Kidney (tissue), 14 donors: Measurements from ENCODE around the gene NEURL1. TPM values are rescaled to one million over a fixed set of nuclear protein-coding genes. Genes with fewer than 3 reads are reported as not detected.

ENCODE experiments used
- DNase-seq, 5 donors: peaks; one replicate each; pipeline ENCODE4 v3.0.0-alpha.2; 2013 to 2020
- FAIRE-seq: peaks from 2 replicates; lab custom pipeline; 2012; peaks lifted over from hg19 to GRCh38; lab: Jason Lieb, UNC
- H3K27ac ChIP-seq, 2 donors: one replicate each; pipeline ENCODE4 v1.7.0; 2013; ENCODE audit warnings: low read depth in 2 of 2, low read length in 2 of 2, inconsistent platforms in 1 of 2
- H3K27me3 ChIP-seq: one replicate; pipeline ENCODE4 v1.7.1; 2013; ENCODE audit warnings: low read length, inconsistent platforms; ENCODE audit not compliant: control insufficient read depth, insufficient read depth
- H3K36me3 ChIP-seq, 3 donors: one replicate each; pipeline versions ENCODE4 v1.7.0 to v1.7.1; 2013; ENCODE audit warnings: low read length in 3 of 3, control low read depth in 1 of 3, inconsistent platforms in 1 of 3; ENCODE audit not compliant: insufficient read depth in 3 of 3, control insufficient read depth in 2 of 3
- H3K4me1 ChIP-seq, 3 donors: one replicate each; pipeline versions ENCODE4 v1.7.0 to v1.7.1; 2013; ENCODE audit warnings: low read length in 3 of 3, inconsistent platforms in 1 of 3, low read depth in 1 of 3; ENCODE audit not compliant: control insufficient read depth in 2 of 3, insufficient read depth in 2 of 3
- H3K4me3 ChIP-seq, 3 donors: one replicate each; pipeline versions ENCODE4 v1.7.0 to v1.8.1; 2013; ENCODE audit warnings: low read length in 3 of 3, control low read depth in 1 of 3, inconsistent platforms in 1 of 3
- H3K9ac ChIP-seq, 3 donors: one replicate each; pipeline versions ENCODE4 v1.7.0 to v1.7.1; 2013; ENCODE audit warnings: low read length in 3 of 3, control low read depth in 1 of 3, inconsistent platforms in 1 of 3
- H3K9me3 ChIP-seq, 3 donors: one replicate each; pipeline versions ENCODE4 v1.7.0 to v1.7.1; 2013; ENCODE audit warnings: low read length in 3 of 3, control low read depth in 1 of 3, inconsistent platforms in 1 of 3; ENCODE audit not compliant: control insufficient read depth in 2 of 3, insufficient read depth in 1 of 3
- intact Hi-C: fragments of 100-400 bp; cut with DNase I; formaldehyde crosslinking; loops from one replicate; pipeline ENCODE4 v1.11.1; 2022
- polyA plus RNA-seq: library from polyadenylated mRNA; stranded (reverse); fragments of 350-450 nt; fragmentation: Illumina TruSeq; extraction: RNeasy Lipid Tissue Mini Kit (QIAGEN cat#74804); gene quantifications from one replicate; pipeline ENCODE4 v1.2.3, GENCODE V29; 2014; ENCODE audit warnings: low read depth, low replicate concordance; ENCODE audit not compliant: insufficient read depth
- total RNA-seq: library from RNA; stranded (reverse); fragmentation: NEBNext Ultra II Directional; extraction: Animal tissue kit (Norgen Biotek cat#: 25700); gene quantifications from one replicate; pipeline ENCODE4 v1.2.1, GENCODE V29; 2021
- TF ChIP-seq, protein P1 (sequence below): IDR thresholded peaks from 3 replicates; pipeline ENCODE4 v1.5.1; 2012; ENCODE audit warnings: mild to moderate bottlenecking, moderate library complexity, borderline replicate concordance; ENCODE audit not compliant: insufficient read depth; ENCODE audit errors: extremely low read depth
- donor health status: control.
- donor health status: control.
- donor health status: control.
- donor health status: control.
- donor health status: control.
- donor health status: DM: yes; HTN: yes; CAD: no.
- donor health status: Normal renal cell carcinoma (clear cell type).

NEURL1 gene
- total and polyA plus RNA-seq, 2 donors from 2014 or later = 1.2 TPM

DNA sequence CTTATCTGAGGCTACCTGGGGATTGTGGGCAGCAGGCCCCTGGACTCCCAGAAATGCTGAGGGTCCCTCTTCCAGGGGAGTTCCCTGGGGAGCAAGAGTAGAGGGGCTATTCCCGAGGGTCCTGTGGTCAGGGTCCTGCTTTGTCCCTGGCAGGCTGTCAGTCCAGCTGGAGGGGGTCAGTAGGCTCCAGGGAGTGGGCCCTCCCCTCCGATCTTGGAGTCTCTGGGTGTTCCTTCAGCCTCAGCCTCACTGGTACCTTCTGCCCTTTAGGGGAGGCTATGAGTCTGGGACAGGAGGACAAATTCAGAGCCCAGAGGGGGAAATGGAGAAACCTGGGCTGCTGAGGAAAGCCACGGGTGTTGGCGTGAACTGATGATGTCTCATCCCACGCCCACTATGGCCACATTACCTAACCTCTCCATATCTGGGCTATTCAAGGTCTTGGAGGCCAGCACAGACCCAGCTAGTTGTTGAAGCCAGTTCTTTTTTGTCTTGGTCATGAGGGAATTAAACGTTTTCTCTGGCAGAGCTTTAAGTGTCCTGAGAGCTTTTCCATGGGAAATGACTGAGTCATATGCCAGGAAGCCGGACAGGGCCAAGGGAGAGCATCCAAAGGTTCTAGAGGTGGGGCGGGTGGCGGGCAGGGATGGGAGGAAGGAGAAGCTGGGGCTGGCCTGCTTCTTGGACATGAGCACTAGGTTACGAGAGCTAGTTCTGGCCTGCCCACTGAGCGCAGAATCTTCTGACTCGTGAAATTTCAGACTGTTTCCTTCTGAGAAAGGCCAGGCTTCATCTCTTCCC, 47.5 kb upstream of the NEURL1 start:
- TF ChIP-seq, protein P1, sequence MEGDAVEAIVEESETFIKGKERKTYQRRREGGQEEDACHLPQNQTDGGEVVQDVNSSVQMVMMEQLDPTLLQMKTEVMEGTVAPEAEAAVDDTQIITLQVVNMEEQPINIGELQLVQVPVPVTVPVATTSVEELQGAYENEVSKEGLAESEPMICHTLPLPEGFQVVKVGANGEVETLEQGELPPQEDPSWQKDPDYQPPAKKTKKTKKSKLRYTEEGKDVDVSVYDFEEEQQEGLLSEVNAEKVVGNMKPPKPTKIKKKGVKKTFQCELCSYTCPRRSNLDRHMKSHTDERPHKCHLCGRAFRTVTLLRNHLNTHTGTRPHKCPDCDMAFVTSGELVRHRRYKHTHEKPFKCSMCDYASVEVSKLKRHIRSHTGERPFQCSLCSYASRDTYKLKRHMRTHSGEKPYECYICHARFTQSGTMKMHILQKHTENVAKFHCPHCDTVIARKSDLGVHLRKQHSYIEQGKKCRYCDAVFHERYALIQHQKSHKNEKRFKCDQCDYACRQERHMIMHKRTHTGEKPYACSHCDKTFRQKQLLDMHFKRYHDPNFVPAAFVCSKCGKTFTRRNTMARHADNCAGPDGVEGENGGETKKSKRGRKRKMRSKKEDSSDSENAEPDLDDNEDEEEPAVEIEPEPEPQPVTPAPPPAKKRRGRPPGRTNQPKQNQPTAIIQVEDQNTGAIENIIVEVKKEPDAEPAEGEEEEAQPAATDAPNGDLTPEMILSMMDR = no peak
- H3K27ac ChIP-seq = peak overlapping the region; percentile 73 to 74
- DNase-seq (peak in 1 of 5 donors; percentile 93), FAIRE-seq (no peak)
- no peaks in the 10 kb centered on the region for H3K27me3 ChIP-seq
- no peaks in the 10 kb centered on the region for H3K9me3 ChIP-seq
- H3K36me3 ChIP-seq = peaks cover 0 to 35% (median 21%) of the 10 kb centered on the region in 3 donors
- peak overlapping the region in 1 of 3 donors; percentile 34 for H3K9ac ChIP-seq
- no peak overlapping the region for H3K4me3 ChIP-seq
- intact Hi-C loops = no loop called here
- H3K4me1 ChIP-seq = peaks cover 0 to 16% (median 3%) of the 10 kb centered on the region in 3 donors

DNA sequence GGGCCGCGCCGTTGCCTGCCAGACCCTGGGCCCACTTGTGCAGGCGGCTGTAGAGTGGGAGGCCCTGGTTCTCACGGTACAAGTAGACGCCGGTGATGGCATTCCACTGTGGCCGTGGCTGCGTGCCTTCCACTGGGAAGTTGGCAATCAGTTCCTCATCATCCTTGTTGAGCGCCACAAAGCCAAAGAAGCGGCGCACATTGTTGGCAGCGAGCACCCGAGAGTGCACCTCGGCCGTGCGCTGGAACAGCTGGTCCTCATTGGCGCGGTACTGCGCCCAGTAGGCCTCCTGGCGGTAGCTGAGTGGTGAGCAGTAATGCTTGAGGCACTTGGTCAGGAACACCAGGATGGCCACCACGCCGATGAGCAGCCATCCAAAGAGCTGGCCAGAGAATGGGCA, 46.3 kb upstream of the NEURL1 start:
- no peaks in the 10 kb centered on the region for H3K9me3 ChIP-seq
- DNase-seq (no peak), FAIRE-seq (no peak)
- peaks cover 0 to 16% (median 3%) of the 10 kb centered on the region in 3 donors for H3K4me1 ChIP-seq
- H3K36me3 ChIP-seq = peaks cover 0 to 31% (median 21%) of the 10 kb centered on the region in 3 donors
- no peaks in the 10 kb centered on the region for H3K27me3 ChIP-seq
- TF ChIP-seq, protein P1 = no peak
- intact Hi-C loops = no loop called here
- no peak overlapping the region for H3K27ac ChIP-seq
- H3K4me3 ChIP-seq = no peak overlapping the region
- H3K9ac ChIP-seq = no peak overlapping the region

DNA sequence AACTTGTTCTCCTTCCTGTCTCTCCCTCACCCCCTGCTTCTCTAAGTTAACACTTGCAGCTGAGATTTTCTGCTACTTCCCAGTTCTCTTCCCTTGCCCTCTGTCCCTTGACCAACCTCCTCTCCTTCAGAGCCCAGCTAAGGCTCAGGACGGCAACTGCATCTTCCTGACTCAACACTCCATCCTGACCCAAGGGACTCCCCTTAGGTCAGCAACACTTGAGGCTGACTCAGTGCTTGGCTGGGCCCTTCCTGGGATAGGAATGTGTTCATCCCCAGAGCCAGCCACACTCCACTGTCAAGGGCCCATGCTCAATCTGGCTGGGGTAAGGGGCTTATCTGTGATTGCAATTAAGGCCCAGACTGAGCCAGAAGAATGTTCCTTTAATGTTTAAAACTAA, 44.8 kb upstream of the NEURL1 start:
- H3K36me3 ChIP-seq = peaks cover 0 to 24% (median 16%) of the 10 kb centered on the region in 3 donors
- H3K4me1 ChIP-seq = peaks cover 0 to 22% (median 3%) of the 10 kb centered on the region in 3 donors
- intact Hi-C loops = no loop called here
- DNase-seq (no peak), FAIRE-seq (no peak)
- TF ChIP-seq, protein P1 = no peak
- H3K27me3 ChIP-seq = no peaks in the 10 kb centered on the region
- no peak overlapping the region for H3K4me3 ChIP-seq
- no peaks in the 10 kb centered on the region for H3K9me3 ChIP-seq
- no peak overlapping the region for H3K9ac ChIP-seq
- no peak overlapping the region for H3K27ac ChIP-seq
